K562 (cell line): ENCODE measurements around the gene TMEM163.

Experiments
- ARHGAP35 ChIP-seq: fragments of 450-650 bp; IDR thresholded peaks from 2 replicates; pipeline ENCODE4 v1.6.1; 2018; ENCODE audit not compliant: partially characterized antibody
- CSDE1 ChIP-seq, 2 experiments: fragments of 450-650 bp; IDR thresholded peaks; 2 replicates each; pipeline ENCODE4 v1.6.1; 2016; ENCODE audit warnings: mild to moderate bottlenecking in 1 of 2
- MTA3 ChIP-seq: fragments of 450-650 bp; formaldehyde crosslinking; IDR thresholded peaks from 2 replicates; pipeline ENCODE4 v1.6.1; 2017; ENCODE audit warnings: mild to moderate bottlenecking, borderline replicate concordance
- NFIX ChIP-seq: fragments of 250-450 bp; sonication (Bioruptor Pico); IDR thresholded peaks from 2 replicates; pipeline ENCODE4 v1.4.0; 2020; ENCODE audit warnings: low read depth, mild to moderate bottlenecking, moderate library complexity
- SRSF7 ChIP-seq: fragments of 200-400 bp; formaldehyde crosslinking; optimal IDR thresholded peaks from 2 replicates; pipeline ENCODE3; 2017; ENCODE audit warnings: mild to moderate bottlenecking, low read depth, low read length
- TBL1XR1 ChIP-seq, 2 experiments: IDR thresholded peaks; 2 replicates each; pipeline ENCODE4 v1.6.1; 2012; ENCODE audit warnings: improper control_type of control experiment in 2 of 2, low read length in 2 of 2, mild to moderate bottlenecking in 1 of 2
- ZNF274 ChIP-seq: IDR thresholded peaks from 2 replicates; pipeline ENCODE4 v1.6.1; 2011; ENCODE audit warnings: low read depth, mild to moderate bottlenecking, low read length, moderate library complexity, borderline replicate concordance
- TF ChIP-seq, protein P1 (sequence below): fragments of 200-800 bp; sonication (Bioruptor generic); IDR thresholded peaks from 2 replicates; pipeline ENCODE4 v1.6.1; 2017; ENCODE audit warnings: missing genetic modification characterization, missing compliant biosample characterization
- TF ChIP-seq, protein P2 (sequence below), 3 experiments: IDR thresholded peaks in 2 of 3; conservative IDR thresholded peaks in 1 of 3; 2 replicates each; pipeline ENCODE4 v1.5.1; 2011 to 2012; ENCODE audit warnings: low read length in 3 of 3, mild to moderate bottlenecking in 3 of 3, control low read depth in 2 of 3, improper control_type of control experiment in 1 of 3, inconsistent platforms in 1 of 3, low read depth in 1 of 3, mixed read lengths in 1 of 3, moderate library complexity in 1 of 3; ENCODE audit not compliant: insufficient read depth in 2 of 3

DNA sequence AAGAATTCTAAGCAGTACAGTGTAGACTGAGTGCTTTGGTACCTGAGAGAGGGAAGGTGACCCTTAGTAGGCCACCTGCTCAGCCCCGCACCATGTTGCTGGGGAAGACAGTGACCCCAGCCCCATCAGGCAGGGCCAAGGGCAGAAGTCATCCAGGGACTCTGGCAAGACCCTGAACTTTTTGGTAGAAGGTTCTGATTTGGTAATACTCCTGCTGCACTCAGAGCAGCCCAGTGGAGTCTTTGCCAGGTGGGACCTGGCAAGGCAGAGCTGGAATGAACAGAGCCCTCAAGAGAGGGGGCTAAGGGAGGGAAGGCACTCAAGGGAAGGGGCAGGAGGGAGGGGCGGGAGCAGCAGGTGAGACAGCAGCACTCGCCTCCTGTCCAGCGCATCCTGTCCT lies 273.7 kb downstream of the TMEM163 start:
- TF ChIP-seq ARHGAP35: no peak
- TF ChIP-seq, protein P1, sequence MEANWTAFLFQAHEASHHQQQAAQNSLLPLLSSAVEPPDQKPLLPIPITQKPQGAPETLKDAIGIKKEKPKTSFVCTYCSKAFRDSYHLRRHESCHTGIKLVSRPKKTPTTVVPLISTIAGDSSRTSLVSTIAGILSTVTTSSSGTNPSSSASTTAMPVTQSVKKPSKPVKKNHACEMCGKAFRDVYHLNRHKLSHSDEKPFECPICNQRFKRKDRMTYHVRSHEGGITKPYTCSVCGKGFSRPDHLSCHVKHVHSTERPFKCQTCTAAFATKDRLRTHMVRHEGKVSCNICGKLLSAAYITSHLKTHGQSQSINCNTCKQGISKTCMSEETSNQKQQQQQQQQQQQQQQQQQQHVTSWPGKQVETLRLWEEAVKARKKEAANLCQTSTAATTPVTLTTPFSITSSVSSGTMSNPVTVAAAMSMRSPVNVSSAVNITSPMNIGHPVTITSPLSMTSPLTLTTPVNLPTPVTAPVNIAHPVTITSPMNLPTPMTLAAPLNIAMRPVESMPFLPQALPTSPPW (CRISPR knock-in tag): no peak
- no peak for TF ChIP-seq MTA3
- no peak for TF ChIP-seq CSDE1 (IDR thresholded peaks at IDR 0.05)
- TF ChIP-seq ZNF274: no peak
- TF ChIP-seq, protein P2, sequence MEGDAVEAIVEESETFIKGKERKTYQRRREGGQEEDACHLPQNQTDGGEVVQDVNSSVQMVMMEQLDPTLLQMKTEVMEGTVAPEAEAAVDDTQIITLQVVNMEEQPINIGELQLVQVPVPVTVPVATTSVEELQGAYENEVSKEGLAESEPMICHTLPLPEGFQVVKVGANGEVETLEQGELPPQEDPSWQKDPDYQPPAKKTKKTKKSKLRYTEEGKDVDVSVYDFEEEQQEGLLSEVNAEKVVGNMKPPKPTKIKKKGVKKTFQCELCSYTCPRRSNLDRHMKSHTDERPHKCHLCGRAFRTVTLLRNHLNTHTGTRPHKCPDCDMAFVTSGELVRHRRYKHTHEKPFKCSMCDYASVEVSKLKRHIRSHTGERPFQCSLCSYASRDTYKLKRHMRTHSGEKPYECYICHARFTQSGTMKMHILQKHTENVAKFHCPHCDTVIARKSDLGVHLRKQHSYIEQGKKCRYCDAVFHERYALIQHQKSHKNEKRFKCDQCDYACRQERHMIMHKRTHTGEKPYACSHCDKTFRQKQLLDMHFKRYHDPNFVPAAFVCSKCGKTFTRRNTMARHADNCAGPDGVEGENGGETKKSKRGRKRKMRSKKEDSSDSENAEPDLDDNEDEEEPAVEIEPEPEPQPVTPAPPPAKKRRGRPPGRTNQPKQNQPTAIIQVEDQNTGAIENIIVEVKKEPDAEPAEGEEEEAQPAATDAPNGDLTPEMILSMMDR (IDR thresholded peaks at IDR 0.05 in 2 of 3, conservative IDR thresholded peaks at IDR 0.05 in 1 of 3; ENCODE audit: insufficient read depth in 2 of 3, low read depth in 1 of 3, low read length in 3 of 3): no peak
- no peak for TF ChIP-seq TBL1XR1 (IDR thresholded peaks at IDR 0.05; ENCODE audit: low read length in 2 of 2)
- TF ChIP-seq SRSF7: no peak
- no peak for TF ChIP-seq NFIX (CRISPR knock-in tag)
